Bronchial epithelial cell (primary cell): ENCODE data around the gene DGKG. TPM values are rescaled to one million over a fixed set of nuclear protein-coding genes. Genes with fewer than 3 reads are reported as not detected.

Experiments used
- DNase-seq: peaks from one replicate; pipeline ENCODE4 v3.0.0-alpha.2; 2010; ENCODE audit warnings: low read depth
- FAIRE-seq: peaks from 2 replicates; lab custom pipeline; 2011; peaks lifted over from hg19 to GRCh38; lab: Jason Lieb, UNC
- H3K27me3 ChIP-seq: 2 replicates; pipeline ENCODE4 v1.5.1; 2011; ENCODE audit warnings: low read length; ENCODE audit not compliant: control insufficient read depth, insufficient read depth
- H3K36me3 ChIP-seq: 2 replicates; pipeline ENCODE4 v1.5.1; 2011; ENCODE audit warnings: low read length; ENCODE audit not compliant: control insufficient read depth, insufficient read depth
- H3K4me3 ChIP-seq: 2 replicates; pipeline ENCODE4 v1.5.1; 2011; ENCODE audit warnings: mild to moderate bottlenecking, low read depth, low read length, control low read depth
- total RNA-seq: library from RNA; depleted of rRNA; stranded (reverse); fragments of >200 nt; gene quantifications from 2 replicates; pipeline ENCODE4 v1.2.1, GENCODE V29; 2014
- TF ChIP-seq, protein P1 (sequence below): IDR thresholded peaks from 2 replicates; pipeline ENCODE4 v1.5.1; 2011; ENCODE audit warnings: mild to moderate bottlenecking, moderate library complexity, low read length, control low read depth, inconsistent platforms; ENCODE audit not compliant: insufficient read depth, severe bottlenecking

DGKG gene
- total RNA-seq, 1 donor from 2014 or later, result not detected

DNA sequence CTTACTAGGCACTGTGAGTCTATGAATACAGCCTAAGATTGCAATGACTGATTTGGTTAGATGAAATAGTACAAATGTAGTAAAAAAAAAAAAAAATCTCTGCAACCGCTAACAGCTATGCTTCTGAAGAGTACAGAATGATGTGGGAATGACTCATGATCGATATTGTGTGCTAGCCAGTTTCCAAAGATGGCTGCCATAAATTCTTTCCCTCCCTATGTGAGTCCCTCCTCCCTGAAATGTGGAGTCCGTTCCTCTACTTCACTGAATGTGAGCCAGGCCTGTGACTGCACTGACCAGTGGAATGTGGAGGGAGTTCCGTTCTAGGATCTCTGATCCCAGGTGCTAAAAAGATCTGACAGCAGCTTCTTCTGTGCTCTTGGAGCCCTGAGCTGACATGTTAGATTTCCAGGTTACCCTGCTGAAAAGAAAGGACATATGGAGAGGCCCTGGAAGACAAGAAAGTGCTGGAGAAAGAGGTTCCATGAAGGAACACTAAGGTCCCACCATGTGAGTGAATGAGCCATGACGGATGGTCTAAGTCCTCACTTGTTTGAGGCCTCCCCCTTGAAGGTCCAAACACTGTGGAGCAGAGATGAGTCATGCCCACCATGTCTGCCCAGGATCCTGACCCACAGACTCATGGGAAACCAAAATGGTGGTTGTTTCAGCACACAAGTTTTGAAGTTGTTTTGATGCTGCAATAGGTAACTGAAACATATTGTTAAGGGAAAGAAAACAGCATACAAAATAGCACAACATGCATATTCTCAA, 46.3 kb downstream of the DGKG start:
- no peak for DNase-seq
- Histone ChIP-seq H3K36me3 (no peaks in the 10 kb centered on the region), H3K27me3 (no peaks in the 10 kb centered on the region), H3K4me3 (no peak overlapping the region)
- no peak for FAIRE-seq
- TF ChIP-seq, protein P1, sequence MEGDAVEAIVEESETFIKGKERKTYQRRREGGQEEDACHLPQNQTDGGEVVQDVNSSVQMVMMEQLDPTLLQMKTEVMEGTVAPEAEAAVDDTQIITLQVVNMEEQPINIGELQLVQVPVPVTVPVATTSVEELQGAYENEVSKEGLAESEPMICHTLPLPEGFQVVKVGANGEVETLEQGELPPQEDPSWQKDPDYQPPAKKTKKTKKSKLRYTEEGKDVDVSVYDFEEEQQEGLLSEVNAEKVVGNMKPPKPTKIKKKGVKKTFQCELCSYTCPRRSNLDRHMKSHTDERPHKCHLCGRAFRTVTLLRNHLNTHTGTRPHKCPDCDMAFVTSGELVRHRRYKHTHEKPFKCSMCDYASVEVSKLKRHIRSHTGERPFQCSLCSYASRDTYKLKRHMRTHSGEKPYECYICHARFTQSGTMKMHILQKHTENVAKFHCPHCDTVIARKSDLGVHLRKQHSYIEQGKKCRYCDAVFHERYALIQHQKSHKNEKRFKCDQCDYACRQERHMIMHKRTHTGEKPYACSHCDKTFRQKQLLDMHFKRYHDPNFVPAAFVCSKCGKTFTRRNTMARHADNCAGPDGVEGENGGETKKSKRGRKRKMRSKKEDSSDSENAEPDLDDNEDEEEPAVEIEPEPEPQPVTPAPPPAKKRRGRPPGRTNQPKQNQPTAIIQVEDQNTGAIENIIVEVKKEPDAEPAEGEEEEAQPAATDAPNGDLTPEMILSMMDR, result no peak

DNA sequence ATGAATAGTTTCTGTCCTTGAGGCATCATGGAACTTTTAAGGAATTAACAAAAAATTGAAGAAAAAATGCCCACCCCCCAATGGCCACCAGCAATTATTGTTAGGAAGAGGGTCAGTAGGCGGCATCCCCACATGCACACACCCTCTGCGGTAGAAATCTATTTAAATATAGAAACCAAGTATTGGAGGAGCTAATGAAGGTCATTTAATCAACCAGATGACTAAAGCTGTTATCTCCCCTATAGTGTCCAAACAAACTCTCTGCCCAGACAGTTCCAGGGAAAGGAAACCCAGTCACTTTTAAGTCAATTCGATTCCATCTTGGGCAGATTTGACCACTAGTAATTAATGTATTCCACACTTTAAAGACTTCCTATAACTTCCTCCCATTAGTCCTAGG, 47.1 kb downstream of the DGKG start:
- no peak for DNase-seq
- Histone ChIP-seq H3K4me3 (no peak overlapping the region), H3K27me3 (no peaks in the 10 kb centered on the region), H3K36me3 (no peaks in the 10 kb centered on the region)
- TF ChIP-seq, protein P1, result no peak
- FAIRE-seq, result no peak

DNA sequence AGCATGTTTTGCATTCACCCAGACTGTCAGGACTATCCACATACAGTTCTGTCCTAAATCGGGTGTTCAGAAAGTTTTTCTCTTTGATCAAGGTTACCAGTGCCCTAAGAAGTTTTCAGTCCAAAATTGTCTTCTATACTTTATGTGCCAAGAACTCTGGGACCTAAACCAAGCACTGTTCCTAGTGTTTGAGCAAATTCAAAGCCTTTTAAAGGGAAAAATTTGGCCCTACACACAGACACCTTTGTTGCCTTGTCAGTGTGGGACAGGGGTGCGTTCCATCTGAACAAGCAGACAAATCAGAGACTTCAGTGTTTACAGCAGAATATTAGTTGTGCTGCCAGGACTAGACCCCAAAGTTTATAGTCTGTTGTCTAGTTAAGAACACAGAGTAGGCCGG, 50.6 kb downstream of the DGKG start:
- TF ChIP-seq, protein P1, result no peak
- Histone ChIP-seq H3K27me3 (no peaks in the 10 kb centered on the region), H3K4me3 (no peak overlapping the region), H3K36me3 (no peaks in the 10 kb centered on the region)
- FAIRE-seq (no peak), DNase-seq (no peak)

DNA sequence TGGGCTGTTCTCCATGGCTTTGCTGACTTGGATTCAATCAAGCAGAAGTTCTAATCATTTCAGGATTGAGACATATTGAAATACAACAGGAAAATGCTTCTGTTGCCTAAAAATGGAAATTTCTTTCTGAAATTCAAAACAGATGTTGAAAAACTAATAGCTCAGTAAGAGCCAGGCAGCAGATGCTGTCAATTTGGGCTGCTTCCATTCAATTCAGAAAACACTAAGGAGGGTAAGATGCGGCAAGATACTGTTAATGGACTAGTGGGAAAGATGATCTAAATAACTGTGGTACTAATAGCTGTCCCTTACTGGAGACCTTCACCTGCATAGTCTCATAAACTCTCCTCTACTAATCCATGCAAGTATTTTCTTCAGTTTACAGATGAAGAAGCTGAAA, 53.5 kb downstream of the DGKG start:
- DNase-seq (no peak), FAIRE-seq (no peak)
- TF ChIP-seq, protein P1, result no peak
- no peak overlapping the region for H3K4me3 ChIP-seq
- H3K27me3 ChIP-seq, result peaks cover 6% of the 10 kb centered on the region
- no peaks in the 10 kb centered on the region for H3K36me3 ChIP-seq

- Histone ChIP-seq H3K4me3 (no peak overlapping the region), H3K27me3 (peaks cover 6% of the 10 kb centered on the region), H3K36me3 (no peaks in the 10 kb centered on the region)
- DNase-seq (peak; percentile 31), FAIRE-seq (no peak)
- TF ChIP-seq, protein P1, result no peak
Measured at GRCh38 chr3:186307594-186308221, 54.3 kb downstream of the DGKG start.
